ENCODE data around the gene SUSD4.

The SUSD4 gene

DNA sequence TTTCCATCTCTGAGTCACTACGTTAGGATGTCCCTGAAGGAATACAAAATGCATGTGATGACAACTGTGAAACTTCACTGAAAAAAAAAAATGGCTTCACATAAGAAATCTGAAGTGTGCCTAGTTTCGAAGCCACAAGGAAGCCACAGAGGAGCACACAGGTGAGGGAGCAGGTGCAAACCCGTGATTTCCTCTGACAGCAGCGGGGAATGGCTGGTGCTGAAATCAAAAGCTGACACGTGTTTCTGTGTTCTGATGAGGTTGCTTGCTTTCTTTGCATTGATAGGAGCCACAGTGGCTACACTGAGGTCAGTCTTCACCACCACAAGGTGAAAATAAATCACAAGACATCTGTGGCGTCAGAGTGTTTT is 115.2 kb downstream of the SUSD4 start:
- TF ChIP-seq CTCF (conservative IDR thresholded peaks at IDR 0.05; ENCODE audit: low read depth, low read length): no peak

DNA sequence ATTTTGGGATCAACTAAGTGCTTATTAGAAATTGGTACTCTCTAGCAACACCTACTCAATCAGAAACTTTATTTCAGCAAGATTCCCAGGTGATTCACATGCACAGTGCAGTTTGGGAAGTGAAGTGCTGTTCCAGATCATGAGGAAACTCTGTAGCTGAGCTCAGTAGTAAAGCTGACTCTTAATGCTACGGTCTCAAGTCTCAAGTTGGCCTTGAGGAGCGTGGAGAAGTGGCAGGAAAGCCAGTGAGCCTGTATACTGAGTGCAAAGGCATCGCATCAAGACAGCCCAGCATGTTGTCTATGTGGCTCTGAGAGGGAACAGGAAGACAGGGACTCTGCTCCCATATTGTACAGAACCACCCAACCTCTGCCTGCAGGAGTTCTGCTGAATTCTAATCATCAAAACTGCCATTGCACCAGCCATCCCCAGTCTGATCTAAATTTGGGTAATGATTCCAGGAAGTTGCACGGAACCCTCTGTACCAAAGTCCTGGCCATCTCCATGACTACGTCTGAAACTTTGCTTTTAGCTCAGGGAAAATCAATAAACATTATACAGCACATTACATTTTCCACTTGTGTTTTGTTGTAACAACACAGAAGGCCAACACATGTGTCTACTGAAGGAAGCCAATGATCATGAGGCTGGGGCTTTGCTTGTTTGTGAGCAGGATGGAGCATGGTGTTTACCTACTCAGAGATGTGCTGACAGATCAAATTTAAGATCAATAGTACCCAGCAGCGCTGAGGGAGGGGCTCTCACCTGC is 115.8 kb downstream of the SUSD4 start:
- H4K20me1 ChIP-seq (ENCODE audit: insufficient read depth): no peaks in the 10 kb centered on the region
- no peaks in the 10 kb centered on the region for H3K79me2 ChIP-seq (ENCODE audit: insufficient read depth, low read depth)
- peak overlapping the region; percentile 89 for H3K4me2 ChIP-seq
- no peaks in the 10 kb centered on the region for H3K27me3 ChIP-seq (ENCODE audit: insufficient read depth, low read depth)
- H3K9ac ChIP-seq: peak overlapping the region; percentile 28; the same call in 1 of the 2 replicates
- peak overlapping the region; percentile 61 for H3K27ac ChIP-seq
- no peak; the same call in 1 of the 2 replicates for TF ChIP-seq CTCF (conservative IDR thresholded peaks at IDR 0.05; ENCODE audit: low read depth, low read length)
- peak overlapping the region; percentile 27; the same call in 1 of the 2 replicates for H2AFZ ChIP-seq (ENCODE audit: low read depth)
- no peak overlapping the region for H3K4me3 ChIP-seq (IDR thresholded peaks at IDR 0.05; ENCODE audit: insufficient read depth, low read depth, low read length)
- H3K36me3 ChIP-seq (ENCODE audit: insufficient read depth): no peaks in the 10 kb centered on the region
- H3K4me1 ChIP-seq (ENCODE audit: low read depth, poor library complexity, severe bottlenecking): peaks cover 60% of the 10 kb centered on the region

More for the DNA sequence above, 115.2 kb downstream of the SUSD4 start:
- H3K27ac ChIP-seq: peak overlapping the region; percentile 61
- H3K9ac ChIP-seq: peak overlapping the region; percentile 28; the same call in 1 of the 2 replicates
- H3K27me3 ChIP-seq (ENCODE audit: insufficient read depth, low read depth): no peaks in the 10 kb centered on the region
- no peaks in the 10 kb centered on the region for H4K20me1 ChIP-seq (ENCODE audit: insufficient read depth)
- peak overlapping the region; percentile 27; the same call in 1 of the 2 replicates for H2AFZ ChIP-seq (ENCODE audit: low read depth)
- peaks cover 57% of the 10 kb centered on the region for H3K4me1 ChIP-seq (ENCODE audit: low read depth, poor library complexity, severe bottlenecking)
- H3K36me3 ChIP-seq (ENCODE audit: insufficient read depth): no peaks in the 10 kb centered on the region
- H3K79me2 ChIP-seq (ENCODE audit: insufficient read depth, low read depth): no peaks in the 10 kb centered on the region
- no peak overlapping the region for H3K4me3 ChIP-seq (IDR thresholded peaks at IDR 0.05; ENCODE audit: insufficient read depth, low read depth, low read length)
- H3K4me2 ChIP-seq: peak overlapping the region; percentile 89

DNA sequence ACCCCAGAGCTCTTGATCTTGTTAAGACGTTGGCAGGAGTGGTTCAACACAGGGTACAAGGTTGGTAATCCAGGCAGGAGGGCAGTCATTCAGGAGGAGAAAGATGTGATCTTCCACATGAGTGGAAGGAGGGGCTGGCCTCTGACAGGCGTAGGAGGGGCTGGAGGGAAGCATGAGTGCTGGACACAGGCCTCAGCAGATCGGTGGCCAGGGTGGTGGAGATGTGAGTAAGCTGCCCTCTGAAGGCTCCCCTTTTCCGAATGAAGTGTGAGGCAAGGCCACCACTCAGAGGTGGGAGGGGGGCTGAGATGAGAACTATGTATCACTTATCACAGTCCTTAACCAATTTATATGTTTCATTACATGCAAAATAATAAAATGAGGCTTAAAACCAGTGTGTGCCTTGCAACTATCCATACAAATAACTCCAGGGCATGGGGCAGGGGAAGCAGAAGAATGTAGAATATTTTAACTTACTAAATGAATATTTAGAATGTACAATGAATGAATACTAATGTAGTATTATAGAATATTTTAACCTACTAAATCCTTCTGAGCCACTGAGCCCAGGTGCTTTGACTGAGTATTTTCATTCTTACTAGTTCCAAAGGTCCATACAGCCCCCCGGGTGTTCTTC is 117.4 kb downstream of the SUSD4 start:
- H3K27me3 ChIP-seq (ENCODE audit: insufficient read depth, low read depth): no peaks in the 10 kb centered on the region
- H3K36me3 ChIP-seq (ENCODE audit: insufficient read depth): no peaks in the 10 kb centered on the region
- H3K4me3 ChIP-seq (IDR thresholded peaks at IDR 0.05; ENCODE audit: insufficient read depth, low read depth, low read length): no peak overlapping the region
- peaks cover 60% of the 10 kb centered on the region for H3K4me1 ChIP-seq (ENCODE audit: low read depth, poor library complexity, severe bottlenecking)
- H3K79me2 ChIP-seq (ENCODE audit: insufficient read depth, low read depth): no peaks in the 10 kb centered on the region
- no peak overlapping the region for H3K9ac ChIP-seq
- no peak for TF ChIP-seq CTCF (conservative IDR thresholded peaks at IDR 0.05; ENCODE audit: low read depth, low read length)
- no peak overlapping the region for H2AFZ ChIP-seq (ENCODE audit: low read depth)
- no peaks in the 10 kb centered on the region for H4K20me1 ChIP-seq (ENCODE audit: insufficient read depth)
- no peak overlapping the region for H3K27ac ChIP-seq
- H3K4me2 ChIP-seq: no peak overlapping the region

DNA sequence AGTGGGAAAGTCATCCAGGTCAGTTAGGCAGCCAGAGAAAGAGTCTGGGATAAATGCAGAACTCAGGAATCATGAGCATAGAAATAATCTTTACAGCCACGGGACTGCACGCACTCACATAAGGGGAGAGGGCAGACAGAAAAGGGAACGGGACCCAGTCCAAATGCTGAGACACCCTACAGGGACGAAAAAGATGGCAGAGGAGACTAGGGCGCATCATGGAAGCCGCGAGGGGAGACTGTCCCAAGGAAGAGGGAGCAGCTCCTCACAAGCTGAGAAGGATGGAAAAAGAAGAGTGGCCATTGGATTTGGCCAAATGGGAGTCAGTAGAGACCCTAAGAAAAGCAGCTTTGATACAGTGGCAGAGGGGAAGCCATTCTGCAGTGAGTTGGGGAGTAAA is 118.0 kb downstream of the SUSD4 start:
- Histone ChIP-seq H3K79me2 (ENCODE audit: insufficient read depth, low read depth) (no peaks in the 10 kb centered on the region), H3K27ac (no peak overlapping the region), H3K4me3 (IDR thresholded peaks at IDR 0.05; ENCODE audit: insufficient read depth, low read depth, low read length) (no peak overlapping the region), H2AFZ (ENCODE audit: low read depth) (no peak overlapping the region), H3K27me3 (ENCODE audit: insufficient read depth, low read depth) (no peaks in the 10 kb centered on the region), H3K4me2 (no peak overlapping the region), H3K4me1 (ENCODE audit: low read depth, poor library complexity, severe bottlenecking) (peaks cover 60% of the 10 kb centered on the region), H3K9ac (no peak overlapping the region), H3K36me3 (ENCODE audit: insufficient read depth) (no peaks in the 10 kb centered on the region), H4K20me1 (ENCODE audit: insufficient read depth) (no peaks in the 10 kb centered on the region)
- TF ChIP-seq CTCF (conservative IDR thresholded peaks at IDR 0.05; ENCODE audit: low read depth, low read length): no peak
